Peyer's patch (tissue), 4 donors: ENCODE results near the gene F12. TPM values are rescaled to one million over a fixed set of nuclear protein-coding genes. Genes with fewer than 3 reads are reported as not detected.
A peak's percentile ranks its signal among the peaks of the same experiment; 100 is the strongest.

Experiments
- DNase-seq, 3 donors: peaks; one replicate each; pipeline ENCODE4 v3.0.0-alpha.2; 2017 to 2019
- H3K27ac ChIP-seq, 4 donors: fragments of 200-600 bp; sonication (generic); one replicate each; pipeline ENCODE4 v1.5.1; 2016 to 2019
- H3K27me3 ChIP-seq, 2 donors: fragments of 200-600 bp; sonication (generic); one replicate each; pipeline ENCODE4 v1.5.1; 2019
- H3K36me3 ChIP-seq, 3 donors: fragments of 200-600 bp; sonication (generic); one replicate each; pipeline ENCODE4 v1.5.1; 2016 to 2019
- H3K4me1 ChIP-seq, 4 donors: fragments of 200-600 bp; sonication (generic); one replicate each; pipeline ENCODE4 v1.5.1; 2016 to 2019
- H3K4me3 ChIP-seq, 4 donors: fragments of 200-600 bp; sonication (generic); 1 replicate in 3 of 4; 2 replicates in 1 of 4; pipeline ENCODE4 v1.5.1; 2016 to 2019; ENCODE audit warnings: mild to moderate bottlenecking in 1 of 4
- H3K9me3 ChIP-seq, 4 donors: fragments of 200-600 bp; sonication (generic); one replicate each; pipeline ENCODE4 v1.5.1; 2016 to 2019; ENCODE audit warnings: mild to moderate bottlenecking in 1 of 4
- CTCF ChIP-seq, 6 experiments: fragments of 450-650 bp in 4 of 6; fragments of 200-600 bp in 2 of 6; sonication (generic) in 1 of 6; IDR thresholded peaks; one replicate each; pipeline ENCODE4 v1.5.1; 2017 to 2019; ENCODE audit warnings: antibody characterized with exemption in 6 of 6, mild to moderate bottlenecking in 3 of 6, moderate library complexity in 1 of 6
- POLR2A ChIP-seq, 2 donors: fragments of 450-650 bp; IDR thresholded peaks; one replicate each; pipeline ENCODE4 v1.5.1; 2017; ENCODE audit warnings: antibody characterized with exemption in 2 of 2, mild to moderate bottlenecking in 2 of 2, moderate library complexity in 2 of 2
- total RNA-seq, 4 donors: library from RNA; depleted of rRNA; stranded (reverse); fragments of >200 nt; gene quantifications; one replicate each; pipeline ENCODE4 v1.1.0, GENCODE V29; 2016

Gene F12
- total RNA-seq, 4 donors from 2014 or later, result 1.7 to 22.2 (median 7.8) TPM

DNA sequence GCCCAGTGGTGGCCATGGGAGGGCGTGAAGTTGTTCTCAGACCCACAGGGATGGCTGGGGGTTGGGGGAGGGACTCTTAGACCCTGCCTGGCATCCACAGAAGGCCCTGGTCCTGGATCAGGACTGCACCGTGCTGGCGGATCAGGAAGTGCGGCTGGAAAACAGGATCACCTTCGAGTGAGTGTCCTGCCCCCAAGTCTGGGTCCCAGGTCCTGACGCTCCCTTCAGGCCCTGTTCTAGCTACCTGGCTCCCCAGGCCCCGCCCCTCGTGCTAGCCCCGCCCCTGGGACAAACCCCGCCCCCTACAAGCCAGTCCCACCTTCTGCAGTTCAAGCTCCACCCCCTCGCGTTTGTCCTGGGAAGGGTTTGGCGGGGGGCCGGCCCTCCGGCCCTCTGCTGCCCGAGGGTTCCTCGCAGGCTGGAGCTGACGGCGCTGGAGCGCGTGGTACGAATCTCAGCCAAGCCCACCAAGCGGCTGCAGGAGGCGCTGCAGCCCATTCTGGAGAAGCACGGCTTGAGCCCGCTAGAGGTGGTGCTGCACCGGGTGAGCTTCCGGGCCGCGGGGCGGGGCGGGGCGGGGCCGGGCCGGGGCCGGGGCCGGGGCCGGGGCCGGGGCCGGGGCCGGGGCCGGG is 38.8 kb downstream of the F12 start:
- Histone ChIP-seq H3K4me3 (peak overlapping the region; percentile 26 to 61 (median 46)), H3K9me3 (no peaks in the 10 kb centered on the region), H3K36me3 (no peaks in the 10 kb centered on the region), H3K27me3 (no peaks in the 10 kb centered on the region), H3K4me1 (peaks cover 3 to 29% (median 17%) of the 10 kb centered on the region in 4 donors), H3K27ac (peak overlapping the region; percentile 39 to 79 (median 66))
- TF ChIP-seq POLR2A (IDR thresholded peaks at IDR 0.05), result no peak
- TF ChIP-seq CTCF (IDR thresholded peaks at IDR 0.05), result peak in 5 of 6 experiments; percentile 23 to 74 (median 64)
- peak; percentile 48 to 93 (median 85) for DNase-seq

DNA sequence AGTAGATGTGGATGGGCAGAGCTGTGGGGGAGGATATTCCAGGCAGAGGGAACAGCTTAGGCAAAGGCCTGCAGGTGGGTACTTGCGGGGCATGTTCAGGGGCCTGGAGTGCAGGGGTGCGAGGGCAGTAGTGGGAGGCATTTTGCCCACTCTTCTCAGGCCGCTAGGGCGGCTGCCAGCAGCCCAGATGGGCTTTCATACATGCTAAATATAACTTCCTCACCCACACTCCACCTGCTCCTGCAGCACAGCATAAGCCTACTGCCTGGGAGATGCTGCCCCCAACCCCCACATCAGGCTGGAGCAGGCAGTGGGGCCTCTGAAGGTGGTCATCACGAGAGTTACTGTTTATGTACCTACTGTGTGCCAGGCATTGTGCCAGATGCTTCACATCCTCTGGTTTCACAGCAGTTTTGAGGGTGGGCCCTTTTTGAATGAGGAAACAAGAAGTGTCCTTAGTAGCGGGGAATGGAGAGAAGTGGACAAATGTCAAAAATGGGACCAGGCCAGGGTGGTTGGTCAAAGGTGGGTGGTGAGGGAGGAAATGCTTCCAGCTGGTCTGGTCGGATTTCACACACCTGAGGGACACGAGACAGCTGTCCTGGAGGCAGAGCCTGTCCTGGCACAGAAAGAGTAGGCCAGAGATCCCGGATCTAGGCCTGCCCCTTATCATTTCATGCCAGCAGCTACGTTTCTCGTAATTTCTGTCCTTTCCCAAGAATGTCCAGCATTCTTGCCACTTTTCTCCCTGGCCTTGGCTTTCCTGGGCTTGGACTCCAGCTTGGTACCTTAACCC is 39.5 kb downstream of the F12 start:
- H3K36me3 ChIP-seq, result no peaks in the 10 kb centered on the region
- DNase-seq, result no peak
- no peak overlapping the region for H3K4me3 ChIP-seq
- H3K27ac ChIP-seq, result peak overlapping the region in 3 of 4 donors; percentile 27 to 79 (median 39)
- H3K27me3 ChIP-seq, result no peaks in the 10 kb centered on the region
- TF ChIP-seq CTCF (IDR thresholded peaks at IDR 0.05) (no peak), POLR2A (IDR thresholded peaks at IDR 0.05) (no peak)
- H3K4me1 ChIP-seq, result peaks cover 3 to 31% (median 17%) of the 10 kb centered on the region in 4 donors
- H3K9me3 ChIP-seq, result no peaks in the 10 kb centered on the region

- Histone ChIP-seq H3K27me3 (no peaks in the 10 kb centered on the region), H3K4me1 (peaks cover 3 to 38% (median 19%) of the 10 kb centered on the region in 4 donors), H3K9me3 (no peaks in the 10 kb centered on the region), H3K36me3 (no peaks in the 10 kb centered on the region), H3K27ac (peak overlapping the region in 2 of 4 donors; percentile 27 to 51), H3K4me3 (no peak overlapping the region)
- no peak for DNase-seq
- TF ChIP-seq CTCF (IDR thresholded peaks at IDR 0.05) (peak; percentile 35 to 67 (median 53)), POLR2A (IDR thresholded peaks at IDR 0.05) (no peak)
These were observed 40.3 kb downstream of the F12 start for GRCh38 chr5:177368869-177369644.

GRCh38 chr5:177367981-177368868 is 41.1 kb downstream of the F12 start:
- H3K4me1 ChIP-seq, result peaks cover 3 to 45% (median 23%) of the 10 kb centered on the region in 4 donors
- no peaks in the 10 kb centered on the region for H3K9me3 ChIP-seq
- H3K27ac ChIP-seq, result peak overlapping the region in 1 of 4 donors; percentile 51
- peak overlapping the region in 1 of 4 donors; percentile 44 for H3K4me3 ChIP-seq
- DNase-seq, result no peak
- no peaks in the 10 kb centered on the region for H3K36me3 ChIP-seq
- TF ChIP-seq POLR2A (IDR thresholded peaks at IDR 0.05) (no peak), CTCF (IDR thresholded peaks at IDR 0.05) (no peak)
- H3K27me3 ChIP-seq, result no peaks in the 10 kb centered on the region
